Tibial nerve (tissue), 4 donors: ENCODE measurements around the gene FAM168B.

Experiments
- CTCF ChIP-seq, 5 experiments: fragments of 200-600 bp in 3 of 5; fragments of 450-650 bp in 2 of 5; sonication (generic) in 3 of 5; IDR thresholded peaks; one replicate each; pipeline ENCODE4 v1.5.1; 2016 to 2019; ENCODE audit warnings: antibody characterized with exemption in 5 of 5, mild to moderate bottlenecking in 3 of 5, moderate library complexity in 2 of 5
- EP300 ChIP-seq, 2 donors: sonication (generic); formaldehyde crosslinking; IDR thresholded peaks; one replicate each; pipeline ENCODE4 v1.6.1; 2017; ENCODE audit warnings: antibody characterized with exemption in 2 of 2, mild to moderate bottlenecking in 1 of 2
- POLR2A ChIP-seq, 2 donors: fragments of 450-650 bp; IDR thresholded peaks; one replicate each; pipeline ENCODE4 v1.6.1; 2017; ENCODE audit warnings: antibody characterized with exemption in 2 of 2, mild to moderate bottlenecking in 2 of 2, moderate library complexity in 2 of 2

- TF ChIP-seq CTCF (IDR thresholded peaks at IDR 0.05) (no peak), POLR2A (IDR thresholded peaks at IDR 0.05) (no peak), EP300 (IDR thresholded peaks at IDR 0.05) (no peak)
Measured at GRCh38 chr2:131092458-131093005, 728 bp downstream of the FAM168B start.
